OCI-LY1 (cell line): ENCODE measurements around the gene PTPN4.

Source experiments
- H2AFZ ChIP-seq: fragments of 200-600 bp; sonication (generic), shearing (Covaris generic); 2 replicates; pipeline ENCODE4 v1.6.0; 2014; ENCODE audit warnings: antibody characterized with exemption, mild to moderate bottlenecking, low read length
- H3F3A ChIP-seq: fragments of 200-600 bp; sonication (generic), shearing (Covaris generic); 2 replicates; pipeline ENCODE4 v1.6.0; 2014; ENCODE audit warnings: mild to moderate bottlenecking, antibody characterized with exemption, low read length, moderate library complexity; ENCODE audit not compliant: insufficient read depth
- H3K27ac ChIP-seq: fragments of 200-600 bp; sonication (generic); 2 replicates; pipeline ENCODE4 v1.5.1; 2014; ENCODE audit warnings: low read length, mixed run types, mild to moderate bottlenecking, low read depth; ENCODE audit not compliant: poor library complexity, severe bottlenecking
- H3K27me3 ChIP-seq: fragments of 200-600 bp; sonication (generic); 2 replicates; pipeline ENCODE4 v1.6.0; 2014; ENCODE audit warnings: antibody characterized with exemption, mild to moderate bottlenecking, low read length, moderate library complexity; ENCODE audit not compliant: insufficient read depth
- H3K36me3 ChIP-seq: fragments of 200-600 bp; sonication (generic); 2 replicates; pipeline ENCODE4 v1.6.1; 2014; ENCODE audit warnings: mild to moderate bottlenecking, antibody characterized with exemption, low read length, moderate library complexity, mixed read lengths; ENCODE audit not compliant: insufficient read depth
- H3K4me1 ChIP-seq: fragments of 200-600 bp; sonication (generic); 2 replicates; pipeline ENCODE4 v1.5.1; 2014; ENCODE audit warnings: mild to moderate bottlenecking, low read length, moderate library complexity; ENCODE audit not compliant: insufficient read depth, severe bottlenecking
- H3K4me2 ChIP-seq: fragments of 200-600 bp; sonication (generic), shearing (Covaris generic); 2 replicates; pipeline ENCODE4 v1.6.1; 2014; ENCODE audit warnings: low read length
- H3K4me3 ChIP-seq: fragments of 200-600 bp; sonication (generic); 2 replicates; pipeline ENCODE4 v1.5.1; 2014; ENCODE audit warnings: low read length, low read depth, mild to moderate bottlenecking, mixed read lengths; ENCODE audit not compliant: poor library complexity, severe bottlenecking
- H3K79me2 ChIP-seq: fragments of 200-600 bp; shearing (Covaris generic); 2 replicates; pipeline ENCODE4 v1.6.1; 2016; ENCODE audit warnings: mixed run types, low read length, mixed read lengths; ENCODE audit not compliant: insufficient read depth
- H3K9ac ChIP-seq: fragments of 200-600 bp; sonication (generic), shearing (Covaris generic); 2 replicates; pipeline ENCODE4 v1.6.1; 2014; ENCODE audit warnings: mild to moderate bottlenecking, low read length, mixed read lengths
- H3K9me2 ChIP-seq: fragments of 200-600 bp; sonication (generic), shearing (Covaris generic); 2 replicates; pipeline ENCODE4 v1.6.1; 2014; ENCODE audit warnings: low read depth, mild to moderate bottlenecking, low read length, mixed read lengths
- H3K9me3 ChIP-seq: fragments of 200-600 bp; shearing (Covaris generic); 2 replicates; pipeline ENCODE4 v1.6.1; 2014; ENCODE audit warnings: low read length, mixed read lengths
- H4K20me1 ChIP-seq: fragments of 200-600 bp; sonication (generic), shearing (Covaris generic); 2 replicates; pipeline ENCODE4 v1.6.0; 2016; ENCODE audit warnings: mild to moderate bottlenecking, low read length; ENCODE audit not compliant: insufficient read depth
- EZH2 ChIP-seq: fragments of 200-600 bp; sonication (generic), shearing (Covaris generic); IDR thresholded peaks from 2 replicates; pipeline ENCODE4 v1.8.0; 2017; ENCODE audit warnings: borderline replicate concordance, mixed run types, mild to moderate bottlenecking, antibody characterized with exemption, low read length, moderate library complexity, mixed read lengths
- TF ChIP-seq, protein P1 (sequence below): fragments of 200-600 bp; sonication (generic), shearing (Covaris generic); IDR thresholded peaks from 2 replicates; pipeline ENCODE4 v1.5.1; 2017; ENCODE audit warnings: mild to moderate bottlenecking, antibody characterized with exemption, low read length, moderate library complexity, mixed read lengths

The PTPN4 gene

GRCh38 chr2:119859528-119859927, 99.8 kb downstream of the PTPN4 start:
- Histone ChIP-seq H4K20me1 (no peaks in the 10 kb centered on the region), H3K9me2 (no peaks in the 10 kb centered on the region), H3K4me3 (no peak overlapping the region), H3K4me2 (no peak overlapping the region), H3K79me2 (no peaks in the 10 kb centered on the region), H3K27ac (no peak overlapping the region), H3K9ac (no peak overlapping the region), H2AFZ (no peak overlapping the region), H3K36me3 (no peaks in the 10 kb centered on the region), H3K9me3 (no peaks in the 10 kb centered on the region), H3K4me1 (peaks cover 18% of the 10 kb centered on the region), H3K27me3 (no peaks in the 10 kb centered on the region), H3F3A (no peaks in the 10 kb centered on the region)
- TF ChIP-seq, protein P1, sequence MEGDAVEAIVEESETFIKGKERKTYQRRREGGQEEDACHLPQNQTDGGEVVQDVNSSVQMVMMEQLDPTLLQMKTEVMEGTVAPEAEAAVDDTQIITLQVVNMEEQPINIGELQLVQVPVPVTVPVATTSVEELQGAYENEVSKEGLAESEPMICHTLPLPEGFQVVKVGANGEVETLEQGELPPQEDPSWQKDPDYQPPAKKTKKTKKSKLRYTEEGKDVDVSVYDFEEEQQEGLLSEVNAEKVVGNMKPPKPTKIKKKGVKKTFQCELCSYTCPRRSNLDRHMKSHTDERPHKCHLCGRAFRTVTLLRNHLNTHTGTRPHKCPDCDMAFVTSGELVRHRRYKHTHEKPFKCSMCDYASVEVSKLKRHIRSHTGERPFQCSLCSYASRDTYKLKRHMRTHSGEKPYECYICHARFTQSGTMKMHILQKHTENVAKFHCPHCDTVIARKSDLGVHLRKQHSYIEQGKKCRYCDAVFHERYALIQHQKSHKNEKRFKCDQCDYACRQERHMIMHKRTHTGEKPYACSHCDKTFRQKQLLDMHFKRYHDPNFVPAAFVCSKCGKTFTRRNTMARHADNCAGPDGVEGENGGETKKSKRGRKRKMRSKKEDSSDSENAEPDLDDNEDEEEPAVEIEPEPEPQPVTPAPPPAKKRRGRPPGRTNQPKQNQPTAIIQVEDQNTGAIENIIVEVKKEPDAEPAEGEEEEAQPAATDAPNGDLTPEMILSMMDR: no peak
- TF ChIP-seq EZH2: no peak

DNA sequence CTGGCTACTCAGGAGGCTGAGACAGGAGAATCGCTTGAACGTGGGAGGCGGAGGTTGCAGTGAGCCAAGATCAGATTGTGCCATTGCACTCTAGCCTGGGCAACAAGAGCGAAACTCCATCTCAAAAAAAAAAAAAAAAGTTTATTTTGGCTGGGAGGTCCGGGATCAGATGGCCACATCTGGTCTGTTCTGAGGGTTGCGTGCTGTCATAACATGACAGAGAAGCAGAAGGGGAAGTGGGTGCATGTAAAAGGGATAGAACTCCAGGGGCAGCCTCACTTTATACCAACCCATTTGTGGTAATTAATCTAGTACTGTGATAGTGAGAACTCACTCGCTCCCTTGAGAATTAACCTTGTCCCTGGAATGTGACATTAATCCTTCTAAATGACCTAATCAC, 101.2 kb downstream of the PTPN4 start:
- no peak overlapping the region for H3K27ac ChIP-seq
- H3K4me1 ChIP-seq: peaks cover 22% of the 10 kb centered on the region
- no peak overlapping the region for H3K9ac ChIP-seq
- no peaks in the 10 kb centered on the region for H3K9me2 ChIP-seq
- TF ChIP-seq EZH2: no peak
- TF ChIP-seq, protein P1: no peak
- H3K27me3 ChIP-seq: no peaks in the 10 kb centered on the region
- no peak overlapping the region for H3K4me2 ChIP-seq
- no peak overlapping the region for H2AFZ ChIP-seq
- H3K36me3 ChIP-seq: no peaks in the 10 kb centered on the region
- H3F3A ChIP-seq: no peaks in the 10 kb centered on the region
- H3K4me3 ChIP-seq: no peak overlapping the region
- H3K79me2 ChIP-seq: no peaks in the 10 kb centered on the region
- no peaks in the 10 kb centered on the region for H4K20me1 ChIP-seq
- H3K9me3 ChIP-seq: no peaks in the 10 kb centered on the region

GRCh38 chr2:119862127-119862889, 102.6 kb downstream of the PTPN4 start:
- Histone ChIP-seq H3F3A (no peaks in the 10 kb centered on the region), H3K9me3 (no peaks in the 10 kb centered on the region), H3K4me2 (no peak overlapping the region), H2AFZ (no peak overlapping the region), H4K20me1 (no peaks in the 10 kb centered on the region), H3K36me3 (no peaks in the 10 kb centered on the region), H3K4me3 (no peak overlapping the region), H3K9ac (no peak overlapping the region), H3K27ac (no peak overlapping the region), H3K79me2 (no peaks in the 10 kb centered on the region), H3K9me2 (no peaks in the 10 kb centered on the region), H3K4me1 (peaks cover 22% of the 10 kb centered on the region), H3K27me3 (no peaks in the 10 kb centered on the region)
- TF ChIP-seq, protein P1: no peak
- TF ChIP-seq EZH2: no peak
